GM19455 (cell line): Measurements from ENCODE around the gene KMT2A.
"Not testable (repeated sequence)": the region's sequence is repeated elsewhere in the genome, so short reads cannot be mapped to it uniquely, and the experiment has no call there.

Experiments used
- ATAC-seq: cut with Tn5 transposase; IDR thresholded peaks from one replicate; pipeline ENCODE4 v1.9.1; 2021; ENCODE audit not compliant: unreplicated experiment

KMT2A gene

DNA sequence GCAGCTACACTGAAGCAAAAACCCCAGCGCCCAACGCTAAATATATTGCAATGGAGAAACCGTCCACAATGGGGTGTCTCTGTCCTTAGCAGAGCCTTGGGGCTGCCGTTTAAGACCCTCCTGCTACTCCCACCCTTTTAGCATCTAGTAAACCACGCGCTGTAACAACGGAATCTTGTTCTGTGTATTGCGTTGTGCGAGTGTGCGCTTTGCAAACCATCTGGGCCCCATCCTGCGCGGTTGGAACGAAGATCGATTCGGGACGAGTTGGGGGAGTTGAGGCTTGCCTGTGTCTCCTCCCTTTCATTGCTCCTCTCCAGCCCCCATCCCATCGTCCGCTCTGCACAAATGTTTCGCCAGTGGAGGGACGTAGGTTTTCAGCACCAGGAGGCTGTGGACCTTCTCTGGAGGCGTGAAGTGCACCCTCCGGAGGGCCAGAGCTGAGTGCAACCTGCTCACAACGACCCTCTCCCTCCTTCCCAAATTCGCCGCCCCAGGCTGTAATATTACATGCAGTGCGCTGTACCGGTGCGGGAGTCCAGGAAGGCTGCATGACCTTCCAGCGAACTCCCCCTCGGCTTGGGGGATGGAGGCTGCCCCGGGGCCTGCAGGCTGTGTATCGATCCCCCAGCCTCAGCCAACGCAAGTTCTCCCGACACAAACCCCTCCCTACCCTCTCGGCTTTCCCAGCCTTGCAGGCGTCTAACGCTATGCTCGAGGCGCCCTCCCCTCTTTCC is 1.6 kb upstream of the KMT2A start:
- no peak for ATAC-seq

DNA sequence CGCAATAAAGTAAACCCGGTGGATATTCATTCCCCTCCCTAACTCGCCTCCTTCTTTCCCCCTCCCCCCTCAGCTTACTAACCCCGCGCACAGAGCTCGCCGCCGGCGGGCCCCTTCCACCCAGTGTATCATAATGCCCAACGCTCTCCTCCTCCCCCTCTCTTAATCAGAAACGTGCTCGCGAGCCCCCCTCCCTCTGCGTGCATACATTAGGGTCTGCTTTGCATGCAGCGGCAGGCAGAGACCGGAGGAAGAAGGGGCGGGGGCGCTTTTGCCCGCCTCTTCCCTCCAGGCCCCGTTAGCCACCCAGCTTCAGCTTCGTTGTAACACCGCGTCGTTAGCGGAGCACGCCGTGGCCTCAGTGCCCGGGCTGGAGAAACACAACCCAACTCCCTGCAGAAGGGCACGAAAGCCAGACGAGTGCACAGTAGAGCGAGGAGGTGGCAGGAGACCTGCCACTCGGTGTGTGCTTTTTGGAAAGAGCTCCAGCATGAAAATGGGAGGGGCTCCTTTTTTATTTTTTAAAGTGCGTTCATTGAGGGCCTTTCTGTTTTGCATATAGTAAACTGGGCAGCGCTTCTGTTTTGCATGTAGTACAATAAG is 901 bp upstream of the KMT2A start:
- peak; percentile 20 for ATAC-seq

DNA sequence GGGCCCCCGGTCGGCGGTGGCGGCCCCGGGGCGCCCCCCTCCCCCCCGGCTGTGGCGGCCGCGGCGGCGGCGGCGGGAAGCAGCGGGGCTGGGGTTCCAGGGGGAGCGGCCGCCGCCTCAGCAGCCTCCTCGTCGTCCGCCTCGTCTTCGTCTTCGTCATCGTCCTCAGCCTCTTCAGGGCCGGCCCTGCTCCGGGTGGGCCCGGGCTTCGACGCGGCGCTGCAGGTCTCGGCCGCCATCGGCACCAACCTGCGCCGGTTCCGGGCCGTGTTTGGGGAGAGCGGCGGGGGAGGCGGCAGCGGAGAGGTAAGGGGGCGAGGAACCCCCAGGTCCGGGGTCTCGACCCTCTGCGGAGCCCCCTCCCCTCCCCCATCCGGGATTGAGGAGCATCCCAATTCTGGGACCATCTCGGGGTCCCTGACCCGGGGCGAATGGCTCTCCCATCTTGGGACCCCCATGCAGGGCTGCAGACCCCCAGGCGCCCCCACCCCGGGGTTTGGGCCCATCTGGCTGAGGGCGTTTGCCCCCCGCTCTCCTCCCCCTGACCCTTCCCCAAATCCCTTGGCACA is 431 bp downstream of the KMT2A start:
- ATAC-seq, result peak; percentile 8

- no peak for ATAC-seq
Measured at GRCh38 chr11:118437208-118438125, 1.2 kb downstream of the KMT2A start.

DNA sequence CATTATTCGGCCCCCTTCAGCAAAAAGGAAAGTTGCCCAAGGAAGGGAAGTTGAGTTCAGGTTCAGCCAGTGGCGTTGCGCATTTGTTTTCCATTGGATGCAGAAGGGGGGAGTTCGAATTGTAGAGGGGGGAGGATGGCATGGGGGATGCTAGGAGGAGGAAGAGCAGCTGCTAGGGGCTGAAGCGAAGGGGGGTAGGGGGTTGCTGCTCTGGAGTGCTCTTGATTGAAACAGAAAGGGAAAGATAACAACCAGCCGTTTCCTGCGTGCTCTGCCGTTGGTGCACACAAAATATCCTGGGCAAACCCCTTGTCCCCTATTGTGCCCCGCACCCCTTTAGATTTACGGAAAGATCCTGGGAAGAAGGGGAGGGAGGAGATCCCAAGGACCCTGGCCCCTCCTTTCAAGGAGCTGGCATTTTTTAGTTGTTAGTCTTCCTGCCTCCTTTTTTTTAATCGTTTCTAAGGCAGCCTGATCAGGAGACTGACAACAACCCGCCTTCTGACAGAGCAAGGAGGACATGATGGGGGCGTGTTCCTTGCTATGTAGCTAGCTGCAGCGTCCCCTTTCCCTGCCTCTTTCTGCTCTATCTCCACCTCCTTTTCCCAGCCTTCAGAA is 2.1 kb downstream of the KMT2A start:
- no peak for ATAC-seq

GRCh38 chr11:118439646-118440045 is 3.4 kb downstream of the KMT2A start:
- ATAC-seq, result no peak

- ATAC-seq, result no peak
Measured at GRCh38 chr11:118441770-118442275, 5.5 kb downstream of the KMT2A start.

GRCh38 chr11:118442301-118442700 is 6.0 kb downstream of the KMT2A start:
- ATAC-seq, result no peak

DNA sequence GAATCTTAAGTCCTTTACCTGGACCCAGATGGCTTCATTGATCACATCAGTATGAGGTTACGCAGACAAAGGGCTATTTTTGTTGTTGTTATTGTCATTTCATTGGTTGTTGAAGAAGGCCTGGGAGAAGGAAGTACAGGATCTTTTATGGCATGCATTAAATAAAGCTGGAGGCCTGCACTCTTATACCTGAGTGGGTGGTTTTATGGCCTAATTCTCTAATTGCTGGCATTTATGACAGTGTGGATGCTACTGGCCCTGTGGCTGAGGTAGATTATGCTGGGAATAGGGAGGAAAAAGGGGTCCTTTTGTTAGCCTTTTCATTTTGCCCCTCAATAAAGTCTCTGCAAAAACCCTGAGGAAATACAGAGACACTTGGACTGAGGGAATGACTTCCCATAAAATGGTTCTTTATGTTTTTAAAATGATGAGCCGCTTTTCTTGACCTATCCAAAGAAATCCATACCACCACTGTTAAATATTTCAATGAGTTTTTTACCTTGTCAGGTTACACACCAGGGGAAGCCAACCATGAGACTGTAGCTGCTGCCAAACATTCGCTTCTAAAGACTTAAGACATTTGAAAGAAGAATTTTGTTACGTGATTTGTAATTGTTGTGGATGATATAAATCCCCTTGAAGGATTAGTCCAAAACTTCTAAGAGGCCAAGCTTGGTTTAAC is 6.8 kb downstream of the KMT2A start:
- no peak for ATAC-seq

DNA sequence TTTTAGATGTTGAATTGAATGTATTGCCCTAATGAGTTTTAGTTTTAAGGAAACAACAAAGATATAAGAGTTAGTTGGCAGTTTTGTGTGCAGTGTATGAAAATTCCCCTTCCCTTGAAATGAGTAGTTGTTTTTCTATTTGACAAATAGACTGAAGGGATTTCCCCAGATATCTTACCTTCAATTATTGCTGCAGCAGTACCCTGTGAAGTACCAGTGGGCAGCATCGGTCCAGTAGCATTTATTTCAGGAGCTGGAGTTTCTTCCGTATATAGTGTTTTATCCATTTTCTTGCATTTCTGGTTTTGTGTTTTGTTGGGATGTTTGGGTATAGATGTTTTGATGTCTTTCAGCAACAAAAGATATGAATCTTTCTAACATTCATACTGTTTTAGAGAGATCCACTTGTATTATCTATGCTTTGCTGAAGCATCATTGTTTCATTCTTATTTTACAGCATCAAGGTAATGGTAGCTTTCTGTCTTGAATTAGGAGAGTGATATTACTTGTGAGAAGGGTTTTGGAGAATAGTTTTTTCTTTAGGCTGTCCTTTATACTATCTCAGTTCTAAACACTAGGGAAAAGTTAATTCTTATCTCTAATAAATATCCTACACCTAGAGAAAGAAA is 7.4 kb downstream of the KMT2A start:
- no peak for ATAC-seq

- no peak for ATAC-seq
Measured at GRCh38 chr11:118447423-118447822, 11.1 kb downstream of the KMT2A start.

DNA sequence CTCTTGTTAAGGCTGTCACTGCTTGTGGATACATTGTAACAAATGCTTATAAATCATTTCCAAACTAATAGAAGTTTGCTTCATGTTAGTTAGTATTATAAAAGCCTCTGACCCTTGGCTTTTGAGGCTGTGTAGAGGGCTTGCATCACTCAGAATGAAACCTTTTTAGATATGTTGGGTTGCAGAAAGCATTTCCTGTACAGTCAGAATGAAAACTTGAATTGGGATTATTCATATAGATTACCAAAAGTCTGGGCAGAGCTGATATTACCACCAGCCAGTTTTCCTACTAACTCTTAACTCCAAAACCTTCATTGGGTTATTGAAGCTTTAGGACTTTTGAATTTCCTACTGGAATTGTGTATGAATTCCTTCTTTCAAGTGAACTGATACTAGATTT is 12.0 kb downstream of the KMT2A start:
- ATAC-seq, result peak; percentile 68

DNA sequence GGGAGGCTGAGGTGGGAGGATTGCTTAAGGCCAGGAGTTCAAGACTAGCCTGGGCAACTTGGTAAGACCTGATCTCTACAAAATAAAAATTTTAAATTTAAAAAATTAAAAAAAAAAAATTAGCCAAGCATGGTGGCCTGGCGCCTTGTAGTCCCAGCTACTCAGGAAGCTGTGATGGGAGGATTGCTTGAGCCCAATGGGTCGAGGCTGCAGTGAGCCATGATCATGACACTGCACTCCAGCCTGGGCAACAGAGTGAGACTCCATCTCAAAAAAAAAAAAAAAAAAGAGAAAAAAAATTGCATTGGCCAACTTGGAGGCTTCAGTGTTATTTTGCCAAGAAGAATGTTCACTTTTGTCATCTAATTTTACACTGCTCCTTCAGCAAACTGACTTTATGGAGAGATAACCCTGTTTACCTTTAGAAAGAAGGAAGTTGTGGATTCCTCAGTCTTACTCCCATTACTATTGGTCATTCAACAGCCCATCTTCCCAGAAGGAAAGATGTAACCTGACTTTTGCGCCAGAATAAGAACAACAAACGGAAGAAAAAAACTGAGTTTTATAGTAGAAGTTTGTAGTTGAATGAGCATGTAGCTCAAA is 13.1 kb downstream of the KMT2A start:
- ATAC-seq, result no peak

- ATAC-seq, result no peak
Measured at GRCh38 chr11:118450451-118450850, 14.2 kb downstream of the KMT2A start.

DNA sequence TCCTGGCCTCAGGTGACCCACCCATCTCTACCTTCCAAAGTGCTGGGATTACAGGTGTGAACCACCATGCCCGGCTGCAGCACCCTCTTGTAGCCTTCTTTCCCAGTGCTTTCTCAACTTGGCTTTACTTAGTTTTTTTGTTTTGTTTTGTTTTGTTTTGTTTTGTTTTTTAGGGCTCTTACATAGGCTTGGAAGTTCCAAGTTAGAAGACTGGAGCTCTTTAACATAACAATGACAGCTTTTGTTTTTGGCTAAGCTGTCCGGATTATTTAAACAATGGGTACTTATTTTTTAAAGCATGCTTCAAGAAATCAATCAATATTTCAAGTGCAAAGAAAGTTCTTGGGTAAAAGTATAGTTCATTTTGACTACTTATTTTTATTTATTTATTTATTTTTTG is 25.9 kb downstream of the KMT2A start:
- ATAC-seq, result no peak

- not testable (repeated sequence) for ATAC-seq
Measured at GRCh38 chr11:118468968-118469367, 32.7 kb downstream of the KMT2A start.

DNA sequence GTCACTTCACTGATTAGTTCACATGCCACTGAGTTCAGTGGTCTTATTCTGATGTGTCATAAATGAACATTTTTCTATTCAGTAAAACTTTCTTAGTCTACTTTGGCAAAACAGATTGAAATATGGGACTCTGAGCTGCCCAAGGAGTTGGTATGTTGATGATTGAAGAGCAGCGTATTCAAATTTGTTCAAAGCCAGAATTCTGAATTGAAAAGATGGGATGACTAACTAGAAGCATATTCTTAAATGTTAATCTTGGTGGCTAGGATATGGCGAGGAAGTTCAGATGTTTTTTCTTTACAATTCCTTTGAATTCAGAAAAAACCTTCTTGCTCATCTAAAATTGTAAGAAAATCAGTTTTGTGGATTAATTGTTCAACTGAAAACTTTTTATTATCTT is 34.7 kb downstream of the KMT2A start:
- ATAC-seq, result no peak

GRCh38 chr11:118473537-118473936 is 37.2 kb downstream of the KMT2A start:
- no peak for ATAC-seq

DNA sequence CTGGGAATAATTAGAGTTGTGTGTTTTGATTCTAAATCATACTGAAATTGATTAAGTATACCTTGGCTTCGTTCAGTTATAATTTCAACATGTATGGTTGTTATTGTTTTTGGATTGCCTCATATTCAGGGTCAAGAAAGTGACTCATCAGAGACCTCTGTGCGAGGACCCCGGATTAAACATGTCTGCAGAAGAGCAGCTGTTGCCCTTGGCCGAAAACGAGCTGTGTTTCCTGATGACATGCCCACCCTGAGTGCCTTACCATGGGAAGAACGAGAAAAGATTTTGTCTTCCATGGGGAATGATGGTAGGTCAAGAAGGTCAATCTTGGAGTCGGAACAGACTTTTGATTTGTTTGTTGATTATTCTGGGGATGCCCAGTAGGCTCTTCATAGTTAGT is 40.4 kb downstream of the KMT2A start:
- ATAC-seq, result no peak
